Body of pancreas (tissue), 4 donors: Measurements from ENCODE around the gene SYNE1.

Experiments used
- CTCF ChIP-seq, 7 experiments: fragments of 450-650 bp in 4 of 7; fragments of 200-600 bp in 3 of 7; sonication (generic) in 3 of 7; IDR thresholded peaks; one replicate each; pipeline ENCODE4 v1.5.1; 2016 to 2019; ENCODE audit warnings: antibody characterized with exemption in 7 of 7
- POLR2A ChIP-seq, 3 donors: fragments of 450-650 bp; IDR thresholded peaks; one replicate each; pipeline ENCODE4 v1.6.1; 2016; ENCODE audit warnings: antibody characterized with exemption in 3 of 3, mild to moderate bottlenecking in 2 of 3

DNA sequence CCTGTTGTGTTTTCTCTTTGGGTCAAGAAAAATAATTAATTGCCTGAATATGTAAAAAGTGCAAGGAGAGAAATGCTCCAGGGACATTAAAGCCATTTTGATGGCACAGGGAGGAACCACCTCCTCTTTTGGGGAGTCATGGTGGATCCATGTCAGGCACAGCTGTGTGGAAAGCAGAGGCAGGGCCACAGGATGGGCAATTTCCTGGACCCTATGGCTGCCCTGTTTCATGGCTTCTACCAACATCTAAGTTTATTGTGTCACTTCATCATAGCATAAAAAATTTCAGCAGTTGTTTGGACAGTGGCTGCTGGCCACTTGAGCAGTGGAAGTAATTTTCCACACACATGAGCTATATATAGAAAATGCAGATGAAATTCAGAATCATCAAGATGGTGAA lies 238.2 kb downstream of the SYNE1 start:
- no peak for TF ChIP-seq CTCF (IDR thresholded peaks at IDR 0.05)
- no peak for TF ChIP-seq POLR2A (IDR thresholded peaks at IDR 0.05)
